Fibroblast of lung (primary cell): ENCODE measurements around the gene FRAT1.

Experiments
- EZH2 ChIP-seq: IDR thresholded peaks from 2 replicates; pipeline ENCODE4 v1.5.1; 2012; ENCODE audit warnings: low read length, control low read depth, mild to moderate bottlenecking; ENCODE audit errors: missing control alignments
- TF ChIP-seq, protein P1 (sequence below), 2 donors: IDR thresholded peaks in 1 of 2; conservative IDR thresholded peaks in 1 of 2; 1 replicate in 1 of 2; 2 replicates in 1 of 2; pipeline ENCODE4 v1.5.1; 2011 to 2012; ENCODE audit warnings: low read length in 2 of 2, control low read depth in 1 of 2, inconsistent platforms in 1 of 2, low read depth in 1 of 2, mild to moderate bottlenecking in 1 of 2

DNA sequence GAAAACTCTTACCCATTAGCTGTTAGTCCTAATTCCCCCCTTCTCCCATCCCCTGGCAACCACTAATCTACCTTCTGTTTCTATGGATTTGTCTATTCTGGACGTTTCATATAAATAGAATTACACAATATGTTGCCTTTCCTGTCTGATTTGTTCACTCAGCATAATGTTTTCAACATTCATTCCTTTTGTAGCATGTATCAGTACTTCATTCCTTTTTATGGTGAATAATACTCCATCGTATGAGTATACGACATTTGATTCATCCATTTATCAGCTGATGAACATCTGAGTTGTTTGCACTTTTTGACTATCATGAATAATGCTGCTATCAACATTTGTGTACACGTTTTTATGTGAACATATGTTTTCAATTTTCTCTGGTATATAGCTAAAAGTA, 4.4 kb upstream of the FRAT1 start:
- TF ChIP-seq EZH2, result no peak
- TF ChIP-seq, protein P1, sequence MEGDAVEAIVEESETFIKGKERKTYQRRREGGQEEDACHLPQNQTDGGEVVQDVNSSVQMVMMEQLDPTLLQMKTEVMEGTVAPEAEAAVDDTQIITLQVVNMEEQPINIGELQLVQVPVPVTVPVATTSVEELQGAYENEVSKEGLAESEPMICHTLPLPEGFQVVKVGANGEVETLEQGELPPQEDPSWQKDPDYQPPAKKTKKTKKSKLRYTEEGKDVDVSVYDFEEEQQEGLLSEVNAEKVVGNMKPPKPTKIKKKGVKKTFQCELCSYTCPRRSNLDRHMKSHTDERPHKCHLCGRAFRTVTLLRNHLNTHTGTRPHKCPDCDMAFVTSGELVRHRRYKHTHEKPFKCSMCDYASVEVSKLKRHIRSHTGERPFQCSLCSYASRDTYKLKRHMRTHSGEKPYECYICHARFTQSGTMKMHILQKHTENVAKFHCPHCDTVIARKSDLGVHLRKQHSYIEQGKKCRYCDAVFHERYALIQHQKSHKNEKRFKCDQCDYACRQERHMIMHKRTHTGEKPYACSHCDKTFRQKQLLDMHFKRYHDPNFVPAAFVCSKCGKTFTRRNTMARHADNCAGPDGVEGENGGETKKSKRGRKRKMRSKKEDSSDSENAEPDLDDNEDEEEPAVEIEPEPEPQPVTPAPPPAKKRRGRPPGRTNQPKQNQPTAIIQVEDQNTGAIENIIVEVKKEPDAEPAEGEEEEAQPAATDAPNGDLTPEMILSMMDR (conservative IDR thresholded peaks at IDR 0.05 in 1 of 2, IDR thresholded peaks at IDR 0.05 in 1 of 2; ENCODE audit: low read depth in 1 of 2, low read length in 2 of 2), result no peak
